ENCODE measurements around the gene C8G. TPM values are rescaled to one million over a fixed set of nuclear protein-coding genes. Genes with fewer than 3 reads are reported as not detected.
A peak's percentile ranks its signal among the peaks of the same experiment; 100 is the strongest.

Gene C8G
- total and polyA plus RNA-seq, 2 of the 13 experiments (the other 11 are each of a cell fraction or from before 2014, with no cell fraction given), result 4.9 to 12.8 TPM

GRCh38 chr9:136990242-136990911 is 45.3 kb downstream of the C8G start (continued):
- TF ChIP-seq ZNF687 (CRISPR knock-in tag; IDR thresholded peaks at IDR 0.05) (0 out of 2 replicates have a peak, but pooled peaks have one; percentile 16), TFDP1 (CRISPR knock-in tag; IDR thresholded peaks at IDR 0.05; ENCODE audit: borderline replicate concordance) (no peak), SSRP1 (CRISPR knock-in tag; IDR thresholded peaks at IDR 0.05) (no peak), ZNF616 (CRISPR knock-in tag; IDR thresholded peaks at IDR 0.05; ENCODE audit: low read depth) (no peak), CHD2 (IDR thresholded peaks at IDR 0.05; ENCODE audit: low read depth, low read length) (no peak), PPARG (CRISPR knock-in tag; conservative IDR thresholded peaks at IDR 0.05) (no peak), TRIM24 (CRISPR knock-in tag; IDR thresholded peaks at IDR 0.05) (peak; percentile 56; the same call in 1 of the 2 replicates), ARID4A (CRISPR knock-in tag; IDR thresholded peaks at IDR 0.05; ENCODE audit: borderline replicate concordance) (peak; percentile 38), ZBTB7A (CRISPR knock-in tag; IDR thresholded peaks at IDR 0.05) (no peak), ZNF18 (CRISPR knock-in tag; IDR thresholded peaks at IDR 0.05; ENCODE audit: insufficient replicate concordance) (no peak), ATF1 (CRISPR knock-in tag; IDR thresholded peaks at IDR 0.05) (no peak), SMYD3 (CRISPR knock-in tag; IDR thresholded peaks at IDR 0.05) (no peak), ZNF430 (CRISPR knock-in tag; IDR thresholded peaks at IDR 0.05) (peak; percentile 45; the same call in 1 of the 2 replicates), GMEB2 (CRISPR knock-in tag; IDR thresholded peaks at IDR 0.05; ENCODE audit: low read depth) (no peak), KAT2B (IDR thresholded peaks at IDR 0.05; ENCODE audit: borderline replicate concordance, low read depth, low read length) (no peak), HOXA3 (CRISPR knock-in tag; IDR thresholded peaks at IDR 0.05) (no peak)
